Suprapubic skin (tissue), 4 donors: ENCODE results near the gene ELL. TPM values are rescaled to one million over a fixed set of nuclear protein-coding genes. Genes with fewer than 3 reads are reported as not detected.

Source experiments
- DNase-seq, 2 donors: peaks; one replicate each; pipeline ENCODE4 v3.0.0-alpha.2; 2019; ENCODE audit warnings: low spot score in 2 of 2
- H3K27ac ChIP-seq: fragments of 200-600 bp; sonication (generic); one replicate; pipeline ENCODE4 v1.5.1; 2019
- H3K27me3 ChIP-seq: fragments of 200-600 bp; sonication (generic); one replicate; pipeline ENCODE4 v1.5.1; 2019
- H3K36me3 ChIP-seq: fragments of 200-600 bp; sonication (generic); one replicate; pipeline ENCODE4 v1.5.1; 2019
- H3K4me1 ChIP-seq: fragments of 200-600 bp; sonication (generic); one replicate; pipeline ENCODE4 v1.5.1; 2019
- H3K4me3 ChIP-seq: fragments of 200-600 bp; sonication (generic); one replicate; pipeline ENCODE4 v1.5.1; 2019; ENCODE audit warnings: mild to moderate bottlenecking
- H3K9me3 ChIP-seq: fragments of 200-600 bp; sonication (generic); one replicate; pipeline ENCODE4 v1.5.1; 2019
- CTCF ChIP-seq, 2 donors: fragments of 200-600 bp in 1 of 2; fragments of 450-650 bp in 1 of 2; sonication (generic) in 1 of 2; IDR thresholded peaks; one replicate each; pipeline ENCODE4 v1.5.1; 2016 to 2019; ENCODE audit warnings: antibody characterized with exemption in 2 of 2, mild to moderate bottlenecking in 1 of 2, moderate library complexity in 1 of 2
- EP300 ChIP-seq: sonication (generic); formaldehyde crosslinking; IDR thresholded peaks from one replicate; pipeline ENCODE4 v1.6.1; 2017; ENCODE audit warnings: antibody characterized with exemption
- POLR2A ChIP-seq, 2 donors: fragments of 450-650 bp; IDR thresholded peaks; one replicate each; pipeline ENCODE4 v1.6.1; 2017; ENCODE audit warnings: antibody characterized with exemption in 2 of 2, mild to moderate bottlenecking in 2 of 2, moderate library complexity in 2 of 2
- POLR2AphosphoS5 ChIP-seq, 3 donors: sonication (generic); formaldehyde crosslinking; IDR thresholded peaks; one replicate each; pipeline ENCODE4 v1.6.1; 2017; ENCODE audit warnings: antibody characterized with exemption in 3 of 3
- WGBS: methylation state at CpG from one replicate; pipeline ENCODE4 v1.1.5; 2018; 5-methylcytosine and 5-hydroxymethylcytosine counted together
- total RNA-seq, 4 donors: library from RNA; depleted of rRNA; stranded (reverse); fragments of >200 nt; gene quantifications; one replicate each; pipeline ENCODE4 v1.1.0, GENCODE V29; 2016

ELL gene
- total RNA-seq, 4 donors from 2014 or later: 27.0 to 59.5 (median 36.9) TPM

GRCh38 chr19:18520848-18521691 is 800 bp downstream of the ELL start:
- Histone ChIP-seq H3K36me3 (no peaks in the 10 kb centered on the region), H3K27ac (peak overlapping the region; percentile 99), H3K4me1 (peaks cover 42% of the 10 kb centered on the region), H3K4me3 (peak overlapping the region; percentile 100), H3K27me3 (no peaks in the 10 kb centered on the region), H3K9me3 (no peaks in the 10 kb centered on the region)
- DNase-seq: peak in 1 of 2 donors; percentile 84
- WGBS: 0% methylated on average over 32 of the region's 41 CpGs
- TF ChIP-seq POLR2A (IDR thresholded peaks at IDR 0.05): peak in 1 of 2 donors; percentile 13
- no peak for TF ChIP-seq CTCF (IDR thresholded peaks at IDR 0.05)

GRCh38 chr19:18519962-18520847 is 1.7 kb downstream of the ELL start:
- peak overlapping the region; percentile 100 for H3K4me3 ChIP-seq
- DNase-seq: peak in 1 of 2 donors; percentile 85
- WGBS: 8% methylated on average over 19 of the region's 22 CpGs
- H3K4me1 ChIP-seq: peaks cover 51% of the 10 kb centered on the region
- H3K27ac ChIP-seq: peak overlapping the region; percentile 99
- no peaks in the 10 kb centered on the region for H3K27me3 ChIP-seq
- no peaks in the 10 kb centered on the region for H3K36me3 ChIP-seq
- TF ChIP-seq POLR2AphosphoS5 (IDR thresholded peaks at IDR 0.05) (peak in 1 of 3 donors; percentile 61), CTCF (IDR thresholded peaks at IDR 0.05) (peak; percentile 52 to 71), POLR2A (IDR thresholded peaks at IDR 0.05) (no peak), EP300 (no peak)
- no peaks in the 10 kb centered on the region for H3K9me3 ChIP-seq

GRCh38 chr19:18518639-18519038 is 3.2 kb downstream of the ELL start:
- Histone ChIP-seq H3K27ac (no peak overlapping the region), H3K4me3 (no peak overlapping the region), H3K9me3 (no peaks in the 10 kb centered on the region), H3K27me3 (no peaks in the 10 kb centered on the region), H3K36me3 (no peaks in the 10 kb centered on the region), H3K4me1 (peaks cover 66% of the 10 kb centered on the region)
- WGBS: 89% methylated on average over 9 of the region's 9 CpGs
- no peak for DNase-seq
- TF ChIP-seq POLR2A (IDR thresholded peaks at IDR 0.05) (no peak), EP300 (no peak), POLR2AphosphoS5 (IDR thresholded peaks at IDR 0.05) (no peak), CTCF (IDR thresholded peaks at IDR 0.05) (no peak)

- 93% methylated on average over 4 of the region's 4 CpGs for WGBS
- no peaks in the 10 kb centered on the region for H3K27me3 ChIP-seq
- TF ChIP-seq EP300 (no peak), POLR2AphosphoS5 (IDR thresholded peaks at IDR 0.05) (no peak), POLR2A (IDR thresholded peaks at IDR 0.05) (no peak), CTCF (IDR thresholded peaks at IDR 0.05) (no peak)
- no peak overlapping the region for H3K4me3 ChIP-seq
- H3K27ac ChIP-seq: no peak overlapping the region
- peaks cover 74% of the 10 kb centered on the region for H3K4me1 ChIP-seq
- H3K9me3 ChIP-seq: no peaks in the 10 kb centered on the region
- no peak for DNase-seq
- H3K36me3 ChIP-seq: no peaks in the 10 kb centered on the region
Observed at GRCh38 chr19:18517606-18518005, 4.3 kb downstream of the ELL start.

GRCh38 chr19:18515959-18516358 is 5.9 kb downstream of the ELL start:
- TF ChIP-seq EP300: no peak
- no peak for TF ChIP-seq POLR2A (IDR thresholded peaks at IDR 0.05)
- TF ChIP-seq POLR2AphosphoS5 (IDR thresholded peaks at IDR 0.05): no peak
- no peak for TF ChIP-seq CTCF (IDR thresholded peaks at IDR 0.05)
- WGBS: 92% methylated on average over 3 of the region's 5 CpGs
- Histone ChIP-seq H3K4me3 (no peak overlapping the region), H3K36me3 (no peaks in the 10 kb centered on the region), H3K9me3 (no peaks in the 10 kb centered on the region), H3K4me1 (peaks cover 73% of the 10 kb centered on the region), H3K27ac (no peak overlapping the region), H3K27me3 (no peaks in the 10 kb centered on the region)
- no peak for DNase-seq
